HepG2 (cell line): ENCODE results near the gene GRB10. TPM values are rescaled to one million over a fixed set of nuclear protein-coding genes. Genes with fewer than 3 reads are reported as not detected.

ENCODE experiments used
- ESRRA ChIP-seq: sonication (generic); formaldehyde crosslinking; IDR thresholded peaks from 2 replicates; pipeline ENCODE4 v1.5.1; 2020; ENCODE audit warnings: mild to moderate bottlenecking, low read depth, missing genetic modification reagents
- FOXA3 ChIP-seq: IDR thresholded peaks from 2 replicates; pipeline ENCODE4 v1.6.1; 2016; ENCODE audit warnings: missing genetic modification reagents, missing compliant biosample characterization
- KAT7 ChIP-seq: IDR thresholded peaks from 2 replicates; pipeline ENCODE4 v1.6.1; 2018; ENCODE audit warnings: borderline replicate concordance, missing compliant biosample characterization
- KAT8 ChIP-seq: IDR thresholded peaks from 2 replicates; pipeline ENCODE4 v1.6.1; 2016; ENCODE audit warnings: missing genetic modification reagents, missing compliant biosample characterization
- PRDM4 ChIP-seq: sonication (generic); formaldehyde crosslinking; IDR thresholded peaks from 2 replicates; pipeline ENCODE4 v1.9.0; 2021; ENCODE audit warnings: missing genetic modification reagents, borderline replicate concordance
- RCOR2 ChIP-seq: IDR thresholded peaks from 2 replicates; pipeline ENCODE4 v1.6.1; 2016; ENCODE audit warnings: missing biosample characterization, missing genetic modification reagents
- TBP ChIP-seq: sonication (generic); formaldehyde crosslinking; IDR thresholded peaks from 2 replicates; pipeline ENCODE4 v1.5.0; 2020; ENCODE audit warnings: missing genetic modification reagents
- TP53 ChIP-seq: sonication (generic); formaldehyde crosslinking; conservative IDR thresholded peaks from 2 replicates; pipeline ENCODE4 v1.4.0; 2020; ENCODE audit warnings: missing genetic modification reagents
- U2AF1 ChIP-seq: fragments of 200-400 bp; formaldehyde crosslinking; optimal IDR thresholded peaks from 2 replicates; pipeline ENCODE3; 2017; ENCODE audit warnings: mild to moderate bottlenecking, low read depth, low read length
- ZFP37 ChIP-seq: sonication (generic); formaldehyde crosslinking; IDR thresholded peaks from 2 replicates; pipeline ENCODE4 v1.4.0; 2020; ENCODE audit warnings: missing genetic modification reagents, borderline replicate concordance
- ZNF34 ChIP-seq: sonication (generic); formaldehyde crosslinking; IDR thresholded peaks from 2 replicates; pipeline ENCODE4 v1.4.0; 2020; ENCODE audit warnings: mild to moderate bottlenecking, missing genetic modification reagents, borderline replicate concordance
- ZNF432 ChIP-seq: sonication (generic); formaldehyde crosslinking; IDR thresholded peaks from 2 replicates; pipeline ENCODE4 v1.5.0; 2020; ENCODE audit warnings: missing genetic modification reagents, mild to moderate bottlenecking, borderline replicate concordance
- ZNF589 ChIP-seq: sonication (generic); formaldehyde crosslinking; conservative IDR thresholded peaks from 2 replicates; pipeline ENCODE4 v1.8.0; 2022; ENCODE audit warnings: mild to moderate bottlenecking, moderate library complexity, missing genetic modification reagents
- ZNF703 ChIP-seq: sonication (generic); formaldehyde crosslinking; IDR thresholded peaks from 2 replicates; pipeline ENCODE4 v1.5.1; 2020; ENCODE audit warnings: missing genetic modification reagents, mild to moderate bottlenecking, moderate library complexity, borderline replicate concordance
- ZNF772 ChIP-seq: sonication (generic); formaldehyde crosslinking; IDR thresholded peaks from 2 replicates; pipeline ENCODE4 v1.5.0; 2020; ENCODE audit warnings: mild to moderate bottlenecking, missing genetic modification reagents
- ZSCAN20 ChIP-seq: sonication (generic); formaldehyde crosslinking; IDR thresholded peaks from 2 replicates; pipeline ENCODE4 v1.4.0; 2020; ENCODE audit warnings: missing genetic modification reagents, mild to moderate bottlenecking, borderline replicate concordance
- polyA plus RNA-seq, 8 experiments: library from polyadenylated mRNA; depleted of rRNA in 3 of 8; stranded (reverse) in 7 of 8; unstranded in 1 of 8; fragments of >200 nt; fragmentation: Illumina TruSeq in 4 of 8; extraction: Trizol in 4 of 8; gene quantifications; 2 replicates each; pipeline versions ENCODE4 v1.2.1 to v1.2.3, GENCODE V29; 2011 to 2016; ENCODE audit warnings: low read depth in 4 of 8, missing spikeins in 1 of 8, mixed read lengths in 1 of 8; ENCODE audit not compliant: insufficient read depth in 1 of 8
- total RNA-seq, 5 experiments: library from RNA; depleted of rRNA; stranded (reverse); fragments of >200 nt; fragmentation: Illumina TruSeq; extraction: Trizol; gene quantifications; 2 replicates each; pipeline ENCODE4 v1.2.3, GENCODE V29; 2016; ENCODE audit warnings: low read depth in 1 of 5
- TF ChIP-seq, protein P1 (sequence below): sonication (generic); formaldehyde crosslinking; IDR thresholded peaks from one replicate; pipeline ENCODE4 v1.5.1; 2020; ENCODE audit warnings: mild to moderate bottlenecking, missing genetic modification reagents; ENCODE audit errors: not compliant biosample characterization
- TF ChIP-seq, protein P2 (sequence below): IDR thresholded peaks from 2 replicates; pipeline ENCODE4 v1.6.1; 2016; ENCODE audit warnings: low read depth, borderline replicate concordance

GRB10 gene
- total and polyA plus RNA-seq, 2 of the 13 experiments (the other 11 are each of a cell fraction or from before 2014, with no cell fraction given), result 4.0 to 6.8 TPM

DNA sequence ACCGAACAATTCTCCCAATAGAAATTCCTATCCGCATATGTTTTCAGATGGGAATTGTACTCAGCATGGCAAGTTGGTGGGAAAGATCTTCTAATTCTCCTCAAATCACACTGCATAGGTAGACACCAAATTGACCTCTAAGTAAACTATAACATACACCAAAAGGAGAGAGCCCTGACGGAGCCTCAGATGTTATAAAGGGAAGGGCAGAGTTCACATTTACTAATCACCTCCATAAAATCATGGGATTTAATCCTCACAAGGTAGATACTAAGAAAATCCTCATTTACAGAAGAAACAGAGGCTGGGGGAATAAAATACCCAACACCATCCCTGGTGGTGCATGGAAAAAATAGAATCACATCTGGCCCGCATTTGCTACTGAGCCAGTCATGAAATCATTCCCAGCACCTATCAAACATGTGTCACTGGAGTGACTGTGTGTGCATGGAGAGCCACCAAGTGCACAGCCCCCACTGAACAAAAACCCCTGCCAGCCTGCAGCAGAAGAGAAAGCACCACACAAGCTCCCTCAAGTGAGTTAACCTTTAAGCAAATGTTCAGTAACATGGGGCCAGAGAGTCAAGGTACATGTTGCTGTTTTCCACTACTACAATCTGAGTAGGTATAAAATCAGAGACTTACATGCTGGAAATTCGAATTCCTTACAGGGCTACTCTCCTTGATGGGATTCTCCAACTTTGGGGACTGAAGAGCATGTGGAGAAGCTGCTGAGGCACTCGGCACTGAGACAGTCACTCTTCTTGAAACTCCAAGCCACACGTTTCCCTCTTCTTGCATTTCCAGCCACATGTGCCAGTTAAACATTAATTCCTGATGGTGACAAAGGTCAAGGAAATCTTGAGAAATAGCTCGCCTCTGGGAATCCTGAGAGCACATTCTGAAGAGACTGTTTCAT is 217.8 kb downstream of the GRB10 start, which contains the start of gene DDC (continued):
- TF ChIP-seq, protein P1, sequence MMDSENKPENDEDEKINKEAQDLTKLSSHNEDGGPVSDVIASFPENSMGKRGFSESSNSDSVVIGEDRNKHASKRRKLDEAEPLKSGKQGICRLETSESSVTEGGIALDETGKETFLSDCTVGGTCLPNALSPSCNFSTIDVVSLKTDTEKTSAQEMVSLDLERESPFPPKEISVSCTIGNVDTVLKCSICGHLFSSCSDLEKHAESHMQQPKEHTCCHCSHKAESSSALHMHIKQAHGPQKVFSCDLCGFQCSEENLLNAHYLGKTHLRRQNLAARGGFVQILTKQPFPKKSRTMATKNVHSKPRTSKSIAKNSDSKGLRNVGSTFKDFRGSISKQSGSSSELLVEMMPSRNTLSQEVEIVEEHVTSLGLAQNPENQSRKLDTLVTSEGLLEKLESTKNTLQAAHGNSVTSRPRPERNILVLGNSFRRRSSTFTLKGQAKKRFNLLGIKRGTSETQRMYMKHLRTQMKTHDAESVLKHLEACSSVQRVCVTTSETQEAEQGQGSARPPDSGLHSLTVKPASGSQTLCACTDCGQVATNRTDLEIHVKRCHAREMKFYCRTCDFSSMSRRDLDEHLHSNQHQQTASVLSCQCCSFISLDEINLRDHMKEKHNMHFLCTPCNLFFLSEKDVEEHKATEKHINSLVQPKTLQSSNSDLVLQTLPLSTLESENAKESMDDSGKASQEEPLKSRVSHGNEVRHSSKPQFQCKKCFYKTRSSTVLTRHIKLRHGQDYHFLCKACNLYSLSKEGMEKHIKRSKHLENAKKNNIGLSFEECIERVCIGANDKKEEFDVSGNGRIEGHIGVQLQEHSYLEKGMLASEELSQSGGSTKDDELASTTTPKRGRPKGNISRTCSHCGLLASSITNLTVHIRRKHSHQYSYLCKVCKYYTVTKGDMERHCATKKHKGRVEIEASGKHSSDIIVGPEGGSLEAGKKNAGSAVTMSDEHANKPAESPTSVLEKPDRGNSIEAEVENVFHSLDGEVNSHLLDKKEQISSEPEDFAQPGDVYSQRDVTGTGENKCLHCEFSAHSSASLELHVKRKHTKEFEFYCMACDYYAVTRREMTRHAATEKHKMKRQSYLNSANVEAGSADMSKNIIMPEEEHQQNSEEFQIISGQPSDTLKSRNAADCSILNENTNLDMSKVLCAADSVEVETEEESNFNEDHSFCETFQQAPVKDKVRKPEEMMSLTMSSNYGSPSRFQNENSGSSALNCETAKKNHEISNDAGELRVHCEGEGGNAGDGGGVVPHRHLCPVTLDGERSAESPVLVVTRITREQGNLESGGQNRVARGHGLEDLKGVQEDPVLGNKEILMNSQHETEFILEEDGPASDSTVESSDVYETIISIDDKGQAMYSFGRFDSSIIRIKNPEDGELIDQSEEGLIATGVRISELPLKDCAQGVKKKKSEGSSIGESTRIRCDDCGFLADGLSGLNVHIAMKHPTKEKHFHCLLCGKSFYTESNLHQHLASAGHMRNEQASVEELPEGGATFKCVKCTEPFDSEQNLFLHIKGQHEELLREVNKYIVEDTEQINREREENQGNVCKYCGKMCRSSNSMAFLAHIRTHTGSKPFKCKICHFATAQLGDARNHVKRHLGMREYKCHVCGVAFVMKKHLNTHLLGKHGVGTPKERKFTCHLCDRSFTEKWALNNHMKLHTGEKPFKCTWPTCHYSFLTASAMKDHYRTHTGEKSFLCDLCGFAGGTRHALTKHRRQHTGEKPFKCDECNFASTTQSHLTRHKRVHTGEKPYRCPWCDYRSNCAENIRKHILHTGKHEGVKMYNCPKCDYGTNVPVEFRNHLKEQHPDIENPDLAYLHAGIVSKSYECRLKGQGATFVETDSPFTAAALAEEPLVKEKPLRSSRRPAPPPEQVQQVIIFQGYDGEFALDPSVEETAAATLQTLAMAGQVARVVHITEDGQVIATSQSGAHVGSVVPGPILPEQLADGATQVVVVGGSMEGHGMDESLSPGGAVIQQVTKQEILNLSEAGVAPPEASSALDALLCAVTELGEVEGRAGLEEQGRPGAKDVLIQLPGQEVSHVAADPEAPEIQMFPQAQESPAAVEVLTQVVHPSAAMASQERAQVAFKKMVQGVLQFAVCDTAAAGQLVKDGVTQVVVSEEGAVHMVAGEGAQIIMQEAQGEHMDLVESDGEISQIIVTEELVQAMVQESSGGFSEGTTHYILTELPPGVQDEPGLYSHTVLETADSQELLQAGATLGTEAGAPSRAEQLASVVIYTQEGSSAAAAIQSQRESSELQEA (CRISPR knock-in tag), result no peak
- TF ChIP-seq RCOR2 (CRISPR knock-in tag), result peak; percentile 70; the same call in 1 of the 2 replicates
- TF ChIP-seq, protein P2, sequence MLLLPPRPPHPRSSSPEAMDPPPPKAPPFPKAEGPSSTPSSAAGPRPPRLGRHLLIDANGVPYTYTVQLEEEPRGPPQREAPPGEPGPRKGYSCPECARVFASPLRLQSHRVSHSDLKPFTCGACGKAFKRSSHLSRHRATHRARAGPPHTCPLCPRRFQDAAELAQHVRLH (CRISPR knock-in tag), result peak; percentile 27; the same call in 1 of the 2 replicates
- no peak for TF ChIP-seq TP53
- TF ChIP-seq ZNF703 (CRISPR knock-in tag), result no peak
- TF ChIP-seq ZFP37 (CRISPR knock-in tag), result no peak
- no peak; the same call in 1 of the 2 replicates for TF ChIP-seq ZNF772 (CRISPR knock-in tag)
- peak; percentile 41 for TF ChIP-seq FOXA3 (CRISPR knock-in tag)
- TF ChIP-seq TBP (CRISPR knock-in tag), result no peak
- TF ChIP-seq ESRRA (CRISPR knock-in tag), result no peak; the same call in 1 of the 2 replicates
- TF ChIP-seq ZNF589 (CRISPR knock-in tag), result no peak
- TF ChIP-seq U2AF1, result no peak
- TF ChIP-seq KAT7, result peak; percentile 39; the same call in 1 of the 2 replicates
- TF ChIP-seq ZSCAN20 (CRISPR knock-in tag), result no peak
- no peak; the same call in 1 of the 2 replicates for TF ChIP-seq ZNF34
- TF ChIP-seq KAT8 (CRISPR knock-in tag), result 0 out of 2 replicates have a peak, but pooled peaks have one; percentile 23
- no peak for TF ChIP-seq ZNF432 (CRISPR knock-in tag)
- TF ChIP-seq PRDM4 (CRISPR knock-in tag), result no peak
